Right hindlimb (tissue), 1 donor: ENCODE results near the gene PDE11A.
"Not testable (repeated sequence)": the region's sequence is repeated elsewhere in the genome, so short reads cannot be mapped to it uniquely, and the experiment has no call there.

ENCODE experiments used
- DNase-seq: peaks from one replicate; pipeline ENCODE4 v3.0.0-alpha.2; 2018

The PDE11A gene

GRCh38 chr2:178072383-178073301 is at the start of gene PDE11A:
TSS of gene PDE11A (minus strand) at chr2:178072777. CDS start at chr2:178072437, 340 bp downstream.
- peak; percentile 76 for DNase-seq

- no peak for DNase-seq
These were observed 46.8 kb upstream of the PDE11A start for GRCh38 chr2:178119179-178119922.

- DNase-seq: no peak
These were observed 45.1 kb upstream of the PDE11A start for GRCh38 chr2:178117725-178118124.

- no peak for DNase-seq
These were observed 42.7 kb upstream of the PDE11A start for GRCh38 chr2:178115271-178115670.

GRCh38 chr2:178114462-178114861 is 41.9 kb upstream of the PDE11A start:
- DNase-seq: no peak

GRCh38 chr2:178112202-178113152 is 39.9 kb upstream of the PDE11A start, which contains the start of gene RBM45:
TSS of gene RBM45 (plus strand) at chr2:178112437. CDS start at chr2:178112547, 110 bp downstream.
- DNase-seq: peak; percentile 91

- DNase-seq: no peak
These were observed 39.2 kb upstream of the PDE11A start for GRCh38 chr2:178111743-178112142.

GRCh38 chr2:178110681-178111080 is 38.1 kb upstream of the PDE11A start:
- no peak for DNase-seq

- DNase-seq: no peak
These were observed 37.2 kb upstream of the PDE11A start for GRCh38 chr2:178109813-178110212.

- no peak for DNase-seq
These were observed 35.6 kb upstream of the PDE11A start for GRCh38 chr2:178108176-178108575.

GRCh38 chr2:178106053-178106452 is 33.5 kb upstream of the PDE11A start:
- no peak for DNase-seq

- DNase-seq: no peak
These were observed 33.0 kb upstream of the PDE11A start for GRCh38 chr2:178105566-178105965.

GRCh38 chr2:178101321-178102079 is 28.9 kb upstream of the PDE11A start:
- no peak for DNase-seq

GRCh38 chr2:178093471-178093870 is 20.9 kb upstream of the PDE11A start:
- no peak for DNase-seq

GRCh38 chr2:178088774-178089270 is 16.2 kb upstream of the PDE11A start:
- no peak for DNase-seq

- DNase-seq: no peak
These were observed 11.7 kb upstream of the PDE11A start for GRCh38 chr2:178084273-178084672.

- DNase-seq: no peak
These were observed 9.9 kb upstream of the PDE11A start for GRCh38 chr2:178082408-178083045.

- DNase-seq: not testable (repeated sequence)
These were observed 6.7 kb upstream of the PDE11A start for GRCh38 chr2:178079279-178079678.

- DNase-seq: no peak
These were observed 3.6 kb upstream of the PDE11A start for GRCh38 chr2:178076130-178076529.

GRCh38 chr2:178075006-178075326 is 2.4 kb upstream of the PDE11A start:
- DNase-seq: no peak
